Activated CD4-positive, CD25-positive, alpha-beta regulatory T cell treated with anti-CD3 and anti-CD28 coated beads, Interleukin-2, amount 50 U/mL, for 24 hours (primary cell): ENCODE data around the gene PRKCD.
"Not testable (repeated sequence)": the region's sequence is repeated elsewhere in the genome, so short reads cannot be mapped to it uniquely, and the experiment has no call there.

Experiments
- ATAC-seq, 2 donors: fragments of 150-1000 bp; cut with Tn5 transposase; one replicate each; pipeline ENCODE4 v1.10.0; 2021; ENCODE audit warnings: mild to moderate bottlenecking in 1 of 2, moderate library complexity in 1 of 2

Gene PRKCD

GRCh38 chr3:53140847-53141845 lies 19.9 kb upstream of the PRKCD start:
- ATAC-seq: peak; percentile 44 to 51

- ATAC-seq: no peak
Measured at GRCh38 chr3:53142986-53143385, 18.0 kb upstream of the PRKCD start.

GRCh38 chr3:53144446-53144845 lies 16.6 kb upstream of the PRKCD start:
- ATAC-seq: no peak

- no peak for ATAC-seq
Measured at GRCh38 chr3:53144862-53145712, 15.9 kb upstream of the PRKCD start.

GRCh38 chr3:53145713-53146080 lies 15.3 kb upstream of the PRKCD start:
- no peak for ATAC-seq

- ATAC-seq: no peak
Measured at GRCh38 chr3:53146319-53146891, 14.6 kb upstream of the PRKCD start.

- ATAC-seq: no peak
Measured at GRCh38 chr3:53147151-53147902, 13.7 kb upstream of the PRKCD start.

- ATAC-seq: no peak
Measured at GRCh38 chr3:53147903-53148400, 13.1 kb upstream of the PRKCD start.

- ATAC-seq: no peak
Measured at GRCh38 chr3:53149006-53149690, 11.9 kb upstream of the PRKCD start.

- ATAC-seq: no peak
Measured at GRCh38 chr3:53149699-53150098, 11.3 kb upstream of the PRKCD start.

GRCh38 chr3:53150247-53151085 lies 10.5 kb upstream of the PRKCD start:
- ATAC-seq: no peak

- ATAC-seq: not testable (repeated sequence)
Measured at GRCh38 chr3:53151086-53151438, 9.9 kb upstream of the PRKCD start.

GRCh38 chr3:53151465-53151864 lies 9.5 kb upstream of the PRKCD start:
- no peak for ATAC-seq

- ATAC-seq: no peak
Measured at GRCh38 chr3:53151870-53152660, 8.9 kb upstream of the PRKCD start.

- ATAC-seq: no peak
Measured at GRCh38 chr3:53153264-53153823, 7.7 kb upstream of the PRKCD start.

GRCh38 chr3:53153980-53154379 lies 7.0 kb upstream of the PRKCD start:
- no peak for ATAC-seq

- ATAC-seq: no peak
Measured at GRCh38 chr3:53154881-53155285, 6.1 kb upstream of the PRKCD start.

GRCh38 chr3:53155760-53156159 lies 5.2 kb upstream of the PRKCD start:
- no peak for ATAC-seq

GRCh38 chr3:53156368-53156834 lies 4.6 kb upstream of the PRKCD start:
- no peak for ATAC-seq
